Mucosa of rectum (tissue), 2 donors: Measurements from ENCODE around the gene JAG1.

ENCODE experiments used
- H3K27ac ChIP-seq, 2 donors: one replicate each; pipeline ENCODE4 v1.7.0; 2013; ENCODE audit warnings: inconsistent platforms in 2 of 2, low read depth in 2 of 2, low read length in 2 of 2
- H3K27me3 ChIP-seq, 2 donors: one replicate each; pipeline ENCODE4 v1.7.0; 2013; ENCODE audit warnings: low read length in 2 of 2; ENCODE audit not compliant: control insufficient read depth in 2 of 2, insufficient read depth in 2 of 2
- H3K36me3 ChIP-seq, 2 donors: one replicate each; pipeline ENCODE4 v1.7.0; 2013; ENCODE audit warnings: low read length in 2 of 2; ENCODE audit not compliant: control insufficient read depth in 2 of 2, insufficient read depth in 2 of 2
- H3K4me1 ChIP-seq, 2 donors: one replicate each; pipeline ENCODE4 v1.7.0; 2013; ENCODE audit warnings: low read length in 2 of 2, mild to moderate bottlenecking in 1 of 2; ENCODE audit not compliant: control insufficient read depth in 2 of 2, insufficient read depth in 2 of 2
- H3K4me3 ChIP-seq, 2 donors: one replicate each; pipeline ENCODE4 v1.7.0; 2013; ENCODE audit warnings: low read length in 2 of 2
- H3K9ac ChIP-seq, 2 donors: one replicate each; pipeline ENCODE4 v1.7.0; 2013; ENCODE audit warnings: low read length in 2 of 2, low read depth in 1 of 2, mild to moderate bottlenecking in 1 of 2
- H3K9me3 ChIP-seq, 2 donors: one replicate each; pipeline ENCODE4 v1.7.0; 2013; ENCODE audit warnings: low read length in 2 of 2; ENCODE audit not compliant: control insufficient read depth in 2 of 2
- donor health status: healthy.
- donor health status: Normal muscosa, but diverticular disease.

Gene JAG1

DNA sequence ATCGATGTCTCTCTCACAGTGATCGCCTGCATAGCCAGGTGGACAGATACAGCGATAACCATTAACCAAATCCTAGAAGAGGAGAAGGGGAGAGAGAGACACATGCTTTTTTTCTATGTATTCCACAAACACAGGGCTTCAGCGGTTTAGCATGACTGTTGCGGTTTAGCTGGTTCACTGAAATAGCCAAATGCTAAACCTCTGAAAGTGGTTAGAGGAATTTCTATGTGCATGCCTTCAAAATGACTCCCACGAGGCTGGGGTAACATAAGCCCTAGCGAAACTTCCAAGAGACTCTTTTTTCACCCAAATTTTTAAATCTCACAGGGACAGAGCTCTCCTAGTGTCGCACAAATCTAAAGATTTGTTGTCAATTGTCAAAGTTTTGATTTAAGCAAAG, 25.1 kb downstream of the JAG1 start:
- no peaks in the 10 kb centered on the region for H3K27me3 ChIP-seq
- no peak overlapping the region for H3K9ac ChIP-seq
- no peak overlapping the region for H3K4me3 ChIP-seq
- H3K27ac ChIP-seq, result no peak overlapping the region
- no peaks in the 10 kb centered on the region for H3K9me3 ChIP-seq
- peaks cover 89 to 95% of the 10 kb centered on the region in 2 donors for H3K36me3 ChIP-seq
- H3K4me1 ChIP-seq, result peaks cover 0 to 3% of the 10 kb centered on the region in 2 donors

DNA sequence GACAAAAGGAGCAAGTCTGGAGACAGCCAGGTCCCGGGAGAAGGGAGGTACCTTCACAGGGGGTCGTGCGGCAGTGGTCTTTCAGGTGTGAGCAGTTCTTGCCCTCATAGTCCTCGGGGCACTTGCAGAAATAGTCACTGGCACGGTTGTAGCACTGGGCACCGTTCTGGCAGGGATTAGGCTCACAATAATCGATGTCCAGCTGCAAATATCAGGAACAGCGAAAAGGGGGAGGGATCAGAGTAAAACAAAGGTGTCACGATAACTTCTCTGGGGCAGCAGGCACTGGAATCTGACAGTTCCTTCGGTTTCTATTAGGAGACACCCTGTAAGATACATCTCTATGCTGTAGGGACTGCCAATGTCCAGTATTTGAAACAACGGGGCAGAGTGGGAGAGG, 25.9 kb downstream of the JAG1 start:
- H3K9ac ChIP-seq, result no peak overlapping the region
- peaks cover 0 to 3% of the 10 kb centered on the region in 2 donors for H3K4me1 ChIP-seq
- no peaks in the 10 kb centered on the region for H3K9me3 ChIP-seq
- no peaks in the 10 kb centered on the region for H3K27me3 ChIP-seq
- peaks cover 95 to 99% of the 10 kb centered on the region in 2 donors for H3K36me3 ChIP-seq
- no peak overlapping the region for H3K4me3 ChIP-seq
- no peak overlapping the region for H3K27ac ChIP-seq

DNA sequence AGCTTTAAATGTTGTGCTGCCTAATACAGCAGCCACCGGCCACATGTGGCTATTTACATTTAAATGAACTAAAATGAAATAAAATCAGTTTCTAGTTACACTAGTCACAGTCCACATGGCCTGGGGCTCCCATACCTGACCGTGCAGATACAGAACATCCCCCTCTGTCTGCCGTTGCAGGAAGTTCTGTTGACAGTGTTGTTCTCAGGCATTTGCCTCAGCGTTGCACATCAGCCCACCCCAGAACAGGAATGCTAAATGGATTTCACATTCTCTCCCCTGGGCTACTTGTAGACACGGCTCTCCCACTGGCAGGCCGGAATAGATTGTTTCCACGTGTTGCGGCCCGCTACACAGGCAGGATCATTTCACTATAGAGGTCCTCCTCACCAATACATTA, 26.3 kb downstream of the JAG1 start:
- no peaks in the 10 kb centered on the region for H3K27me3 ChIP-seq
- no peaks in the 10 kb centered on the region for H3K9me3 ChIP-seq
- H3K27ac ChIP-seq, result no peak overlapping the region
- H3K4me1 ChIP-seq, result peaks cover 0 to 3% of the 10 kb centered on the region in 2 donors
- H3K36me3 ChIP-seq, result peaks cover 95 to 99% of the 10 kb centered on the region in 2 donors
- no peak overlapping the region for H3K9ac ChIP-seq
- no peak overlapping the region for H3K4me3 ChIP-seq

DNA sequence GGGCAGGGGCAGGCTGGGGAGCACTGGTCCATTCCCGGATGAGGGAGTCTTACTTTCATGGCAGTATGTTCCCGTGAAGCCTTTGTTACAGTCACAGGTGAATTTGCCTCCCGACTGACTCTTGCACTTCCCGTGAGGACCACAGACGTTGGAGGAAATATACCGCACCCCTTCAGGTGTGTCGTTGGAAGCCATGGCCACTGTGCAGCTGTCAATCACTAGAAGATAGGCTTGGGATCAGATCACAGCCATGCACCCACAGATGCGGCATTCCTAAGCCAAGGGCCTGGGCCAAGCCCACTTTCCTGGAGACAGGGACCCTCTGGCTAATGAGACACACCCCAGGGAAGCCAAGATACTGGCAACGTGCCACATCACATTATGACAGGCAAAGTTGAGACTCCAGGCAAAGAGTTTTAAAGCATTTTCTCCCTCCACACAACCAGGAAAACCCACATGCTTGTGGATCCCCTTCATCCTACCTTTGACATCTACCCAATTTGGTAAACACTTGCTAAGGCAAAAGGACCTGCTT, 26.8 kb downstream of the JAG1 start:
- H3K9ac ChIP-seq, result no peak overlapping the region
- no peak overlapping the region for H3K27ac ChIP-seq
- H3K4me1 ChIP-seq, result peaks cover 0 to 3% of the 10 kb centered on the region in 2 donors
- no peak overlapping the region for H3K4me3 ChIP-seq
- H3K36me3 ChIP-seq, result peaks cover 96 to 99% of the 10 kb centered on the region in 2 donors
- no peaks in the 10 kb centered on the region for H3K9me3 ChIP-seq
- no peaks in the 10 kb centered on the region for H3K27me3 ChIP-seq

DNA sequence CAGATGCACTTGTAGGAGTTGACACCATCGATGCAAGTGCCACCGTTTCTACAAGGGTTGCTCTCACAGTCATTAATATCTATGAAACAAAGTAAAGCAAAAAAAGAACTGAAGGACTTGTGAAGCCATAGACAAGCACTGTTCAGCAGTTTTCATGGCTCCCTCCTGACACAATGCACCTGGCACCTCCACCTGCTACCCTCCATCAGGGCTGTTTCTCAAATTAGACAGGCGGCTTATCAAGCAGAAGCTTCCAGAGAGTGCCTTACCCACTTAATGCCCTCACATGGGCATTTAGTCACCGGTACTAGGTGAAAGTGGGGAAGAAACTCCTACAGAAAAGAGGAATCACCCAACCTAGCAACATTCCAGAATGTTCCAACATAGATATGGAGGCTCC, 27.8 kb downstream of the JAG1 start:
- peaks cover 96 to 99% of the 10 kb centered on the region in 2 donors for H3K36me3 ChIP-seq
- no peaks in the 10 kb centered on the region for H3K9me3 ChIP-seq
- no peak overlapping the region for H3K4me3 ChIP-seq
- no peak overlapping the region for H3K27ac ChIP-seq
- H3K27me3 ChIP-seq, result no peaks in the 10 kb centered on the region
- H3K4me1 ChIP-seq, result no peaks in the 10 kb centered on the region
- no peak overlapping the region for H3K9ac ChIP-seq

DNA sequence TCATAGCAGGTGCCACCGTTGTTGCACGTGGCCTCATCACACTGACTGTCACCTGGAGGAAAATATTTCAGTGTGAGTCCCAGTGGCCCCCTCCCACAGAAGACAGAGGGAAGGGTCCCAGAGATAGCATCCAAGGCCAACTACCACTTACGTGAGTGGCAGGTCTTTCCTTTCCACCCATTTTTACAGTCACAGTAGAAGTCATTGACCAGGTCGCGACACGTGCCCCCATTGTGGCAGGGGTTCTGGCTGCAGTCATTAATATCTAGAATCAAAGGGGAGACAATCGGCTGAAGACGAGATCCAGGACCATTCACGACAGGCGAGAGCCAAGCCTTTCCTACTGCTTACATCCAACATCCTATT, 28.6 kb downstream of the JAG1 start:
- Histone ChIP-seq H3K4me3 (no peak overlapping the region), H3K9me3 (no peaks in the 10 kb centered on the region), H3K36me3 (peaks cover 97 to 99% of the 10 kb centered on the region in 2 donors), H3K27ac (no peak overlapping the region), H3K9ac (no peak overlapping the region), H3K4me1 (no peaks in the 10 kb centered on the region), H3K27me3 (no peaks in the 10 kb centered on the region)

DNA sequence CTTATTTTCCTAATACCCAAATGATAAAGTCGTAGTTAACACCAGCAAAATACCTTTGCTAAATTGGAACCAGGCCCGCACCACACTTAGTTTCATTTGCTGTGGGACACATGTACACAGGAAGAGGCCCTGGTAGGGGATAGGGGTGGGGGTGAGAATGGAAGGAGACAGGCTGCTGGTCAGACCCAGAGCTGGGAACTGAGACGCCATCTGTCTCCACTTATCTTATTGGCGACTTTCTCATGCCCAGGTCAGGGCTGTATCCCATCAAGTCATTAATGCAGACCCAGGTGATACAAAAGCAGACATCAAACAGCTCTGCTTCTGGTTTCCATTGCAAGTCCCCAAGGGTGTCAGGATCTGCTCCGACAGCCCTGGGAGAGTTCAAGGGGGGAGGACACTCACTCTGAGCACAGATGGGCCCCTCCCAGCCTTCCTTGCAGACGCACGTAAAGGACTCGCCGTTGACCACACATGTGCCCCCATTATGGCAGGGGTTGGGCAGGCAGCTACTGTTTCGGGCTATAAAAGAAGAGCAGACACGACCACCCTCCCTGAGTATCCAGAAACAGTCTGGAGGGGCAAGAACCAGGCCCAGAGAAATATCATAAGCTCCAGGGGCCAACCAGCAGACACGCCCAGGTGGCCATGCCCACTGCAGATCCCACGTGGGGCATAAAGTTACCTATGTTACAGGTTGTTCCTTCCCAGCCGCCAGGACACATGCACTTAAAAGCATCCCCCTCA, 29.2 kb downstream of the JAG1 start:
- Histone ChIP-seq H3K36me3 (peaks cover 97 to 99% of the 10 kb centered on the region in 2 donors), H3K9ac (no peak overlapping the region), H3K9me3 (no peaks in the 10 kb centered on the region), H3K27me3 (no peaks in the 10 kb centered on the region), H3K27ac (no peak overlapping the region), H3K4me1 (no peaks in the 10 kb centered on the region), H3K4me3 (no peak overlapping the region)

DNA sequence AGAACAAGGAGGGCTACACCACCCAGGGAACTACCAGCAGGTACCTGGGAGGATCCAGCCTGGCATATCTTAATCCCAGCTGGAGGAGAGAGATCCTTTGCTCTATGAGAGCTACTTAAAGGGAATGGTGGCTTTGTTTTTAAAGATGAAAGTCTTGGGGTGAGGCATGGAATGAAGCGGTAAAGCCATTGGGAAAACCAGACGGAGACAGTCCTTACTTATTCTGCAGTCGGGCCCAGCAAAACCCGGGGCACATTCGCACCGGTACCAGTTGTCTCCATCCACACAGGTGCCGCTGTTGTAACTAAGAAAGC, 30.3 kb downstream of the JAG1 start:
- no peaks in the 10 kb centered on the region for H3K9me3 ChIP-seq
- peaks cover 93 to 96% of the 10 kb centered on the region in 2 donors for H3K36me3 ChIP-seq
- H3K27ac ChIP-seq, result no peak overlapping the region
- H3K9ac ChIP-seq, result no peak overlapping the region
- H3K27me3 ChIP-seq, result no peaks in the 10 kb centered on the region
- no peaks in the 10 kb centered on the region for H3K4me1 ChIP-seq
- H3K4me3 ChIP-seq, result no peak overlapping the region

DNA sequence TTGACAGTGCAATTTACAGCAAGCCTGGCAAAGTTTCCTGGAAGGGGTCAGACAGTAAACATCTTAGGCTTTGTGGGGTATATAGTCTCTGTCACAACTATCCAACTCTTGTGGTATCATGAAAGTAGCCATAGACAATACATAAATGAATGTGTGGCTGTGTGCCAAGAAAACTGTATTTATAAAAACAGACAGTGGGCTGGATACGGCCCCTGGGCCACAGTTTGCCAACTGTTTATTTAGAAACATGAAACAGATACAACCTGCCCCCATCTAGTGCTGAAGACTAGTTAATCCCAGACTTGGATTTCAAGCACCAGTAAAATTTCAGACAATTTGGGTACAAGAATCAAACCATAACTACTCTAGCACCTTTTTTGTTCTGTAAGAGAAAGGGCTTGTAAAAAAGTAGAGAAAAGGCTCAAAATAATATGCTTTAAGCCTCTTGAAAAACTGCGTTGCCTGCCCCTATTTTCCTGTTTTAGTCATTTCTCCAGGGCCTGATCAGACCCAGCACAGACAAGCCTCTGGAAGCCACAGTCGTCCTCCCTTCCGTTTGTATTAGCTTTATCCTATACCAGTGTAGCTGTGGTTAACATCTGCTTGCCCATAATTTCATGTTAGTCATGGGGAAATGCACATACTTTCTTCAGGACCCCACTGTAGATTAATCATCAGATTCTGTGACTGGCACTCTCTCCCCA, 30.8 kb downstream of the JAG1 start:
- H3K27me3 ChIP-seq, result no peaks in the 10 kb centered on the region
- no peak overlapping the region for H3K9ac ChIP-seq
- H3K4me1 ChIP-seq, result no peaks in the 10 kb centered on the region
- H3K27ac ChIP-seq, result no peak overlapping the region
- no peak overlapping the region for H3K4me3 ChIP-seq
- peaks cover 91 to 93% of the 10 kb centered on the region in 2 donors for H3K36me3 ChIP-seq
- H3K9me3 ChIP-seq, result no peaks in the 10 kb centered on the region

DNA sequence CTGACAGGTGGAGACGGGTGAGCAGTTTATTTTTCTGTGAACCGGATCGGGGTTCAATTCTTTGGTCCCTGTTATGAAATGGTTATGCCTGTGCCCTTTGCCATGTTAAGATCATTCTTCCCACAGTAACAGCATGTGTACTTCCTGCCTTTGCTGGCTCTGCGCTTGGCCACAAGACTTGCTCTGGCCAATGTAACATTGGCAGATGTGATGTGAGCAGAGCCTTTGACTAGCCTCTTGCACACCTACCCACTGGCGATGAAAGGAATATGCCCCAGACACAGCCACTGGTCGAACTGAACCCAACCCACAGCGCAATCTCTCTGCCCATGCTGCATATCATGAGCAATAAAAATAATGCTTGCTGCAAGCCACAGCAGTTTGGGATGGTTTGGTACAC, 31.9 kb downstream of the JAG1 start:
- Histone ChIP-seq H3K4me1 (peaks cover 5 to 6% of the 10 kb centered on the region in 2 donors), H3K36me3 (peaks cover 86 to 88% of the 10 kb centered on the region in 2 donors), H3K9ac (no peak overlapping the region), H3K27me3 (no peaks in the 10 kb centered on the region), H3K9me3 (no peaks in the 10 kb centered on the region), H3K27ac (no peak overlapping the region), H3K4me3 (no peak overlapping the region)
